ENCODE data around the gene REG1B.

The REG1B gene

GRCh38 chr2:79087785-79088364 lies at the start of gene REG1B:
Gene REG1B, minus strand, starts transcription at chr2:79087993. Its CDS starts 381 bp downstream, at chr2:79087612.
- TF ChIP-seq CTCF (conservative IDR thresholded peaks at IDR 0.05; ENCODE audit: control insufficient read depth, insufficient read depth, low read depth, low read length), result no peak
- DNase-seq (ENCODE audit: low read depth), result no peak
- no peak within 1 kb of the TSS for H3K4me3 ChIP-seq (ENCODE audit: control insufficient read depth, low read depth, low read length)

GRCh38 chr2:79131687-79132086 lies 43.9 kb upstream of the REG1B start:
- no peak for DNase-seq (ENCODE audit: low read depth)
- no peak overlapping the region for H3K4me3 ChIP-seq (ENCODE audit: control insufficient read depth, low read depth, low read length)

GRCh38 chr2:79129804-79130203 lies 42.0 kb upstream of the REG1B start:
- DNase-seq (ENCODE audit: low read depth), result no peak
- H3K4me3 ChIP-seq (ENCODE audit: control insufficient read depth, low read depth, low read length), result no peak overlapping the region
- no peak for TF ChIP-seq CTCF (conservative IDR thresholded peaks at IDR 0.05; ENCODE audit: control insufficient read depth, insufficient read depth, low read depth, low read length)

More at GRCh38 chr2:79131687-79132086, 43.9 kb upstream of the REG1B start:
- no peak for TF ChIP-seq CTCF (conservative IDR thresholded peaks at IDR 0.05; ENCODE audit: control insufficient read depth, insufficient read depth, low read depth, low read length)

GRCh38 chr2:79129260-79129659 lies 41.5 kb upstream of the REG1B start:
- no peak for TF ChIP-seq CTCF (conservative IDR thresholded peaks at IDR 0.05; ENCODE audit: control insufficient read depth, insufficient read depth, low read depth, low read length)
- H3K4me3 ChIP-seq (ENCODE audit: control insufficient read depth, low read depth, low read length), result no peak overlapping the region
- no peak for DNase-seq (ENCODE audit: low read depth)

GRCh38 chr2:79128406-79128805 lies 40.6 kb upstream of the REG1B start:
- no peak for TF ChIP-seq CTCF (conservative IDR thresholded peaks at IDR 0.05; ENCODE audit: control insufficient read depth, insufficient read depth, low read depth, low read length)
- no peak overlapping the region for H3K4me3 ChIP-seq (ENCODE audit: control insufficient read depth, low read depth, low read length)
- no peak for DNase-seq (ENCODE audit: low read depth)

GRCh38 chr2:79125721-79125985 lies 37.9 kb upstream of the REG1B start:
- no peak for DNase-seq (ENCODE audit: low read depth)
- TF ChIP-seq CTCF (conservative IDR thresholded peaks at IDR 0.05; ENCODE audit: control insufficient read depth, insufficient read depth, low read depth, low read length), result no peak
- no peak overlapping the region for H3K4me3 ChIP-seq (ENCODE audit: control insufficient read depth, low read depth, low read length)
